WTC11 (cell line): ENCODE results near the gene LIN28A. TPM values are rescaled to one million over a fixed set of nuclear protein-coding genes. Genes with fewer than 3 reads are reported as not detected.

Experiments used
- AFF4 ChIP-seq: sonication (generic); formaldehyde crosslinking; IDR thresholded peaks from 2 replicates; pipeline ENCODE4 v1.8.1; 2023; ENCODE audit warnings: mild to moderate bottlenecking, missing genetic modification reagents, borderline replicate concordance
- ATF2 ChIP-seq: sonication (generic); formaldehyde crosslinking; IDR thresholded peaks from 2 replicates; pipeline ENCODE4 v1.8.1; 2022; ENCODE audit warnings: low read depth, missing genetic modification reagents, borderline replicate concordance
- CTCF ChIP-seq: fragments of 200-600 bp; IDR thresholded peaks from 2 replicates; pipeline ENCODE4 v1.8.0; 2022; ENCODE audit warnings: antibody characterized with exemption
- EMX1 ChIP-seq: fragments of 250-450 bp; sonication (Bioruptor Pico); IDR thresholded peaks from 2 replicates; pipeline ENCODE4 v1.8.0; 2021; ENCODE audit warnings: mild to moderate bottlenecking
- ERG ChIP-seq: fragments of 250-450 bp; sonication (Bioruptor Pico); IDR thresholded peaks from 2 replicates; pipeline ENCODE4 v1.8.0; 2021; ENCODE audit warnings: mild to moderate bottlenecking
- ETV6 ChIP-seq: sonication (generic); formaldehyde crosslinking; IDR thresholded peaks from 2 replicates; pipeline ENCODE4 v1.8.1; 2022; ENCODE audit warnings: mild to moderate bottlenecking, missing genetic modification reagents
- FOXP4 ChIP-seq: sonication (generic); formaldehyde crosslinking; IDR thresholded peaks from 2 replicates; pipeline ENCODE4 v1.8.0; 2022; ENCODE audit warnings: mild to moderate bottlenecking, missing genetic modification reagents
- KAT7 ChIP-seq: sonication (generic); formaldehyde crosslinking; IDR thresholded peaks from 2 replicates; pipeline ENCODE4 v1.8.1; 2023; ENCODE audit warnings: missing genetic modification reagents, mild to moderate bottlenecking, borderline replicate concordance
- MYBL2 ChIP-seq: sonication (generic); formaldehyde crosslinking; IDR thresholded peaks from 2 replicates; pipeline ENCODE4 v1.8.1; 2023; ENCODE audit warnings: mild to moderate bottlenecking, moderate library complexity, missing genetic modification reagents
- NFATC4 ChIP-seq: fragments of 250-450 bp; sonication (Bioruptor Pico); IDR thresholded peaks from 2 replicates; pipeline ENCODE4 v1.9.0; 2021; ENCODE audit warnings: mild to moderate bottlenecking
- NFE2L1 ChIP-seq: sonication (generic); formaldehyde crosslinking; IDR thresholded peaks from 2 replicates; pipeline ENCODE4 v1.8.1; 2023; ENCODE audit warnings: missing genetic modification reagents
- NR2C2 ChIP-seq: sonication (generic); formaldehyde crosslinking; IDR thresholded peaks from 2 replicates; pipeline ENCODE4 v1.8.0; 2022; ENCODE audit warnings: mild to moderate bottlenecking, missing genetic modification reagents
- TCF7 ChIP-seq: sonication (generic); formaldehyde crosslinking; IDR thresholded peaks from 2 replicates; pipeline ENCODE4 v1.8.0; 2022; ENCODE audit warnings: mild to moderate bottlenecking, low read depth, missing genetic modification reagents, moderate library complexity
- TEAD1 ChIP-seq: sonication (generic); formaldehyde crosslinking; IDR thresholded peaks from 2 replicates; pipeline ENCODE4 v1.8.0; 2022; ENCODE audit warnings: mild to moderate bottlenecking, missing genetic modification reagents
- ZBTB43 ChIP-seq: sonication (generic); formaldehyde crosslinking; IDR thresholded peaks from 2 replicates; pipeline ENCODE4 v1.8.1; 2023; ENCODE audit warnings: mild to moderate bottlenecking, missing genetic modification reagents
- ZMAT4 ChIP-seq: fragments of 250-450 bp; sonication (Bioruptor Pico); IDR thresholded peaks from 2 replicates; pipeline ENCODE4 v1.9.0; 2021; ENCODE audit warnings: mild to moderate bottlenecking
- ZNF121 ChIP-seq: sonication (generic); formaldehyde crosslinking; IDR thresholded peaks from 2 replicates; pipeline ENCODE4 v1.8.0; 2023; ENCODE audit warnings: missing genetic modification reagents
- ZNF532 ChIP-seq: fragments of 250-450 bp; sonication (Bioruptor Pico); IDR thresholded peaks from 2 replicates; pipeline ENCODE4 v1.9.0; 2021; ENCODE audit warnings: mild to moderate bottlenecking, borderline replicate concordance
- ZNF671 ChIP-seq: fragments of 250-450 bp; sonication (Bioruptor Pico); IDR thresholded peaks from 2 replicates; pipeline ENCODE4 v1.8.0; 2021; ENCODE audit warnings: mild to moderate bottlenecking
- total RNA-seq: library from RNA; stranded (reverse); gene quantifications from 3 replicates; pipeline ENCODE4 v1.2.3, GENCODE V29; 2021

The LIN28A gene
- total RNA-seq, 1 experiment from 2014 or later: 1,251 TPM

GRCh38 chr1:26431979-26432695 lies 21.5 kb downstream of the LIN28A start, which contains the start of gene DHDDS (continued):
- TF ChIP-seq ZNF532 (CRISPR knock-in tag) (0 out of 2 replicates have a peak, but pooled peaks have one; percentile 5), NFE2L1 (CRISPR knock-in tag) (peak; percentile 66; the same call in 1 of the 2 replicates), MYBL2 (peak; percentile 90; the same call in 1 of the 2 replicates), NR2C2 (CRISPR knock-in tag) (peak; percentile 63), CTCF (no peak), KAT7 (CRISPR knock-in tag) (peak; percentile 82), FOXP4 (CRISPR knock-in tag) (peak; percentile 95), ZNF671 (CRISPR knock-in tag) (peak; percentile 25; the same call in 1 of the 2 replicates), ZBTB43 (0 out of 2 replicates have a peak, but pooled peaks have one; percentile 42), TCF7 (CRISPR knock-in tag) (no peak), ETV6 (CRISPR knock-in tag) (peak; percentile 94), ZNF121 (CRISPR knock-in tag) (peak; percentile 65), AFF4 (peak; percentile 97), ERG (CRISPR knock-in tag) (0 out of 2 replicates have a peak, but pooled peaks have one; percentile 18), NFATC4 (CRISPR knock-in tag) (peak; percentile 53), ZMAT4 (CRISPR knock-in tag) (no peak), TEAD1 (CRISPR knock-in tag) (peak; percentile 84; the same call in 1 of the 2 replicates), ATF2 (CRISPR knock-in tag) (no peak), EMX1 (CRISPR knock-in tag) (0 out of 2 replicates have a peak, but pooled peaks have one; percentile 83)
